ENCODE measurements around the gene HTR4. TPM values are rescaled to one million over a fixed set of nuclear protein-coding genes. Genes with fewer than 3 reads are reported as not detected.

HTR4 gene
- total RNA-seq, 2 donors from 2014 or later: not detected

DNA sequence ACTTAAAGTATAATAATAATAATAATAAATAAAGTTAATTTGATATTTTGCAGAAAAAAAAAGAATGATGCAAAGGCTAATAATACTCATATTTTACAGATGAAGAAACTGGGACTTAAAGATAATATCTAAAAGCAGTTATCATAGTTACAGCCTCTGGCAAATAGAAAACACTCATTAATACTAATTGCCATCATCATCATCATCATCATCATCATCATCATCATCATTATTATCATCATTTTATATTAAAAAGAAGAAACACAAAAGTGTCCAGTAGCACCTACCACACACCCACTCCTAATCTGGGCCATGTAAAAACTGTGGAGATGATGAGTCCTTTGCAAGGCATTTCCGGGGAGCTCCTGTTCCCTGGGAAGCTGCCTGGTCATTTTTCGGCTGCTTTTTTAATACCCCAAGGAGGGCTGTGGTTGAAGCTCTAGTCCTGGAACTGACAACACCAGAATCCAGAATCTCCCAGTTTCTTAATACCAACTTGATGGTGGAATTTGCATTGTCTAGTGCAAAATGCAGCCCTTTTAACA, 70.8 kb downstream of the HTR4 start:
- Mint-ChIP-seq H3K9me3 (peaks cover 0 to 6% of the 10 kb centered on the region in 2 donors), H3K36me3 (no peaks in the 10 kb centered on the region), H3K27ac (no peak overlapping the region)
- DNase-seq (ENCODE audit: low spot score in 2 of 2): no peak
- ATAC-seq: no peak

DNA sequence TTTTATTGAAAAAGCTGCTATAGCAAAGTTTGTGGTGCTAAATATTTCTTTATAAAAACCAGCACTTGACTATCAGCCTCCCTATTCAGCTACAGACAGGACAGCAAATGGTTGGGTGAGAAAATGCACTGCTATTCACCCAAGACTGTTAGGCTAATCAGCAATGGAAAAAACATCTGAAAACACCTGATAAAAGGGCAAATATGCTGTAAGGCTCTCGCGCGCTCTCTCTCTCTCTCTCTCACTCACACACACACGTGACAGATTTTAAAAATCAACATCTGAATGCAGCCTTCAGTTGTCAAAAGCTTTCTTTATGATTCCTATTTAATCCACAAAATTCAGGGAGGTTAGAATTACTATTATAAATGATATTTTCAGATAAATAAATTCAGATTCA, 80.2 kb downstream of the HTR4 start:
- no peaks in the 10 kb centered on the region for H3K9me3 Mint-ChIP-seq
- no peak for ATAC-seq
- H3K36me3 Mint-ChIP-seq: no peaks in the 10 kb centered on the region
- no peak for DNase-seq (ENCODE audit: low spot score in 2 of 2)
- H3K27ac Mint-ChIP-seq: no peak overlapping the region

DNA sequence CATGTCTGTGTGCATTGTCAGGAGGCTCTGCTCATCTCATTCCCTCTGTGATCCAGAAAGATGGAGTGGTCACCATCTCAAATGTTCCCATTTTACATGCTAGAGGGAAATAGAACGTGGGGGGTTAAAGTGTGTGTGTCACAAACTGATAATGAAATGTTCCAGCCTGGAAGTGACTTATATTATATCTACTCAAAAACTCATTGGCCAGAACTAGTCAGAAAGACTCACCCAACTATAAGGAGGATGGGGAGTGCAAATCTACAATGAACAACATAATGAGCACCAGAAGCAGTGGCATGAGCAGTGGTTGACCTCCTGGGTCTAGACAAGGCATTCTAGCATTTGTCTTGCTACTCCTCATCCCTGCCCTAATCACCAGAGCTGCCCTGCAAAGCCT, 81.0 kb downstream of the HTR4 start:
- H3K9me3 Mint-ChIP-seq: no peaks in the 10 kb centered on the region
- H3K27ac Mint-ChIP-seq: no peak overlapping the region
- ATAC-seq: no peak
- no peak for DNase-seq (ENCODE audit: low spot score in 2 of 2)
- no peaks in the 10 kb centered on the region for H3K36me3 Mint-ChIP-seq

DNA sequence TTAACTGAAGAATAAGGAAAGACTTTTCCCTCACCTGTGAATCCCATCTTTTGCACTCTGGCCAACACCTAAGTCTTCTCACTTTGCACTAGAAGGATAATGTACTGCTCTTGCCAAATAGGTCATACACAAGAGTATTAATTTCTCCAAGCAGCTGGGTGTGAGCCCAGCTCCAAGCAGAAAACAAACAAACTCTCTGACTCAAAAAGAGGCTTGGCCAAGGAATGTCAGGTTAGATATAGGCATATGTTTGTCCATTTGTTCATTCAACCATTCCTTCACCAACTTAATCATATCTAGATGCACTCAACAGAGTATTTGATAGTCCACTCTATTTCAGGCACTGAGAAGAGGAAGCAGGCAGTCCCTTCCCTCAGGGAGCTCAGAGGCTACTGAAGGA, 84.4 kb downstream of the HTR4 start:
- H3K27ac Mint-ChIP-seq: no peak overlapping the region
- ATAC-seq (no peak), DNase-seq (ENCODE audit: low spot score in 2 of 2) (no peak)
- no peaks in the 10 kb centered on the region for H3K9me3 Mint-ChIP-seq
- H3K36me3 Mint-ChIP-seq: no peaks in the 10 kb centered on the region

DNA sequence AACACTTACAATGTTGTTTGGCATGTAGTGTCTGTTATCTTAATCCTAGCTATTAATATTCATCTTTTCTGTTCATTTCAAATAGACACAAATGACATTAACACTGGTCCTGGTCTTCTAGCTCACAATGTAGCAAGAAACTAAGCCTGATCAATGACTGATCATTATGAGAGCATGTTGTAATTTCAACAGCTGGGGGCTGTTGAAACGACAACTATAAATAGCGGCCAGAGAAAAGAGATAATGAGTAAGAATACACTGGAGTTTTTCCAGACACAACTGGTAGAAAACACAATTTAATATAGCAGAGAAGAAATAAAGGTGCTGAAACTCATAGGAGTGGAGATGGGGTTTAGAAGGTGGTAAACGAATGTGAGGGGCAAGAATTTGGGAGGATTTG, 89.2 kb downstream of the HTR4 start:
- ATAC-seq (no peak), DNase-seq (ENCODE audit: low spot score in 2 of 2) (no peak)
- H3K27ac Mint-ChIP-seq: no peak overlapping the region
- H3K9me3 Mint-ChIP-seq: no peaks in the 10 kb centered on the region
- no peaks in the 10 kb centered on the region for H3K36me3 Mint-ChIP-seq

DNA sequence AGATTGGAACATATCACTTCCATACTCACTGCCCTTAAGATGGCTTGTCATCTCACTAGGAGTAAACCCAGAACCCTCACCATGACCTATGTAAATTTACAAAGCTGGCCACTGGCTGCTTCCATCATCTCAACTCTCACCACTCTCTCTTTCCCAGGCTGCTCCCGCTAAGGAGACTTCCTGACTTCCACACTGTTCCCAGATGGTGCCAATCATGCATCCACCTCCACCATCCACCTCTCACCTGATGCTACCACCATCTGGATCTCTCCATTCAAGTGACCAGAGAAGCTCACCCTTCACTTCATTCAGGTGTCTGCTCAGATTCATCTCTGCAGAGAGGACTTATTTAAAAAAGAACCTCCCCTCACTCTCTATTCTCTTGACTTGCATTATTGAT, 91.3 kb downstream of the HTR4 start:
- H3K36me3 Mint-ChIP-seq: no peaks in the 10 kb centered on the region
- no peaks in the 10 kb centered on the region for H3K9me3 Mint-ChIP-seq
- ATAC-seq (no peak), DNase-seq (ENCODE audit: low spot score in 2 of 2) (no peak)
- H3K27ac Mint-ChIP-seq: no peak overlapping the region

DNA sequence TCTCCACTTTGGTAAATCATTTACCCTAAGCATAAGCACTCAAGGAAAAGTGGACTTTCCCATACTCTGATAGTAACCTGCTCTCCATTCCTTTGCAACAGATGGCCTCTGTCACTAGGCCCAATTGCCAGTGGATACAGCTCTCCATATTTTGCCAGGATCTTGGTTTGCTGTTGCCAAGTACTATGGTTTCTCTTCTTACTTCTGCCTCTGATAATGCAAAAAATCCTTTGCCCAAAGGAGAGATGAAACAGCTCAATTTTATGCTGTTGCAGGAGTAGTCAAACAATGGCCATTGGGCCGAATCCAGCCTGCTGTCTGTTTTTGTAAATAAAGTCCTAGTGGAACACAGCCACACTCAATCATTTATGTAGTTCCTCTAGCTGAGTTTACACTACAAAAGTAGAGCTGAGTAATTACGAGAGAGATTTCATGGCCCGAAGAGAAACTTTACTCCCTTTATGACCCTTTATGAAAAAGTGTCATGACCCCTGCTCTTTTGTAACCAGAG, 92.5 kb downstream of the HTR4 start:
- ATAC-seq (no peak), DNase-seq (ENCODE audit: low spot score in 2 of 2) (no peak)
- no peaks in the 10 kb centered on the region for H3K36me3 Mint-ChIP-seq
- H3K9me3 Mint-ChIP-seq: no peaks in the 10 kb centered on the region
- no peak overlapping the region for H3K27ac Mint-ChIP-seq

DNA sequence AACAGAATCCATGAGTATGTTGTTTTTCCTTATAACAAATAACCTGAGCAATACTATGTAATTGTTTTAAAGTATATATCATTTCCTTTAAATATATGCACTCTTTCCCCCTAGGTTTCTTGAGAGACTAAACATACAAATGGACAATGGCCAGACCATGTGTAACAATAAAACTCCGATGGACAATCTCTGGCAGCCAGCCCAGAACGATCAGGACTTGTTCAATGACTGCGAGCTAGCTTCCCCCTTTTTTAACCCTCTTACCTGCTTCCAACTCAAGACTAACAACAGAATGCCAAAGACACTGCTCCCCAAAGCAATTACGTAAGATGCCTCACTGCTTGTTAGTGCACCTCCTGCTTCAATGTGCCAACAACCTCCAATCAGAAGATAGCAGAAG, 94.9 kb downstream of the HTR4 start:
- Mint-ChIP-seq H3K9me3 (no peaks in the 10 kb centered on the region), H3K36me3 (no peaks in the 10 kb centered on the region), H3K27ac (no peak overlapping the region)
- no peak for ATAC-seq
- no peak for DNase-seq (ENCODE audit: low spot score in 2 of 2)

DNA sequence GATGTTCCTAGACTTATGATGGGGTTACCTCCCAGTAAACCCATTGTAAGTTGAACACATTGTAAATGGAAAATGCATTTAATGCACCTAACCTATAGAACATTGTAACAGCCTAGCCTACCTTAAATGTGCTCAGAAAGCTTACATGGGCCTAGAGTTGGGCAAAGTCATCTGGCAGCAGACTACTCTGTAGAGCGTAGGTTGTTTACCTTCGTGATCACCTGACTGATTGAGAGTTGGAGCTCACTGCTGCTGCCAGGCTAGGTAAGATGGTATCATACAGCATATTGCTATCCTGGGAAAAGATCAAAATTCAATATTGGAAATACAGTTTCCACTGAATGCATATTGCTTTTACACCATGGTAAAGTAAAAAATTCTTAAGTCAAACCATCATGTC, 95.4 kb downstream of the HTR4 start:
- Mint-ChIP-seq H3K27ac (no peak overlapping the region), H3K36me3 (no peaks in the 10 kb centered on the region), H3K9me3 (no peaks in the 10 kb centered on the region)
- DNase-seq (ENCODE audit: low spot score in 2 of 2) (no peak), ATAC-seq (no peak)

DNA sequence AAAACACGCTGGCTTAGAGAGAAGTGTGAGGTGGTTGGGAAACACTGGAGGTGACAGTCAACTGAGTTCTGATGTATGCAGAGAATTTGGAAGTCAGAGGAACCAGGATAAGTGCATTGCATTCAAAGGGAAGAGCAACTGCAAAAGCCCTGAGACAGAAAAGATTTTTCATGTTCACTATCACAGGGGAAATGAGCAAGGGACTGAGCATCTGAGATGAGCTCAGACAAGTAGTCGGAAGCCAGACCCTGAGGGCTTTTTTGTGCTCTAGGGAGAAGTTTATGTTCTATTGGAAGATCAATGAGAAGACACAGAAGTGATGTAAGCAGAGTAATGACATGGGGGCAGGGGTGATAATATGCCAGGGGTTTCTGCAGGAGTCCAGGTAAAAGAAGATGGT, 97.5 kb downstream of the HTR4 start:
- DNase-seq (ENCODE audit: low spot score in 2 of 2) (no peak), ATAC-seq (no peak)
- Mint-ChIP-seq H3K27ac (no peak overlapping the region), H3K9me3 (no peaks in the 10 kb centered on the region), H3K36me3 (no peaks in the 10 kb centered on the region)

DNA sequence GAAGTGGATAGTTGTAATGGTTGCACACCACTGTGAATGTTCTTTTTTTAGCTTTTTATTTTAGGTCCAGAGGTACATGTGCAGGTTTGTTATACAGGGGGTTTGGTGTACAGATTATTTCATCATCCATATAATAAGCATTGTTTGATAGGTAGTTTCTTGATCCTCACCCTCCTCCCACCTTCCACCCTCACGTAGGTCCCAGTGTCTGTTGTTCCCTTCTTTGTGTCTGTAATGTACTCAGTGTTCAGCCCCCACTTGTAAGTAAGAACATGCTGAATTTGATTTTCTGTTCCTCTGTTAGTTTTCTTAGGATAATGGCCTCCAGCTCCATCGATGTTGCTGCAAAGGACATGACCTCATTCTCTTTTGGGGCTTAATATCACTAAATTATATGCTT, 99.7 kb downstream of the HTR4 start:
- ATAC-seq (no peak), DNase-seq (ENCODE audit: low spot score in 2 of 2) (no peak)
- H3K36me3 Mint-ChIP-seq: no peaks in the 10 kb centered on the region
- H3K9me3 Mint-ChIP-seq: no peaks in the 10 kb centered on the region
- no peak overlapping the region for H3K27ac Mint-ChIP-seq

DNA sequence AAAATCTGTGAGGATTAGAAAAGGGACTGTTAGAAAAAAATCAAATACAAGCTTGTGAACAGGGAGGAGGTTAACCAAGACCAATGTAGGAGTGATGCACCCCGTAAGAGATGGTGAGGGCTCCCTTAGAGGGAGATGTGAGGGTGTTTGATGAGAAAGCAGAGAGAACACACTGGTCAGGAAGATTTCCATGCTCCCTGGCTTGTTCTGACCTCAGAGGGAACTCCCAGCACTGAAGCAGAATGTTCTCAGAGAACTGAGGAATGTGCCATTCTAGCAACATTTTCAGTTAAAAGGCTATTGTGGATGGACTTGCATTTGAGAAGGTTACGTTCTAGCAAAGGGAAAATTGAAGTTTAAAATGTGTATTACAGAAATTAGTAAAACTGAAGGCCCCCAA, 110.6 kb downstream of the HTR4 start:
- no peaks in the 10 kb centered on the region for H3K9me3 Mint-ChIP-seq

DNA sequence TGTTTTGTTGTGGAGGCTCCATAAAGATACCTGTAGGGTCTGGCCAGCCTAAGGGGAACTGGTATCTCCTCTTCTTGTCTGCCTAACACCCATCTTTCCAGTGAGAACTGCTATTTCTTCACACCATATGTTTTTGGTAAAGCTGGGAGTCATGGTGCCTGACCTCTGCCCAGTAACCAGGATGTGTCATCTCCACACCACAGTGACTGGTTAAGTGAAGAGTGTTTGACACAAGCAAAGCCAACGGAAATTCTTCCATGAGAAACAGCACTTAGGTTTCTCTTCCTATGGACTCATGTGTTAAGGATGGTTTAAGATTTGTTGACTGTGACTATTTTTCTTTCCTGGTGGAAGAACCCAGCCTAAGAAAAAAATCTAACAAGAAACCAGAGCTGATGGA, 111.5 kb downstream of the HTR4 start:
- Mint-ChIP-seq H3K9me3 (peaks cover 0 to 4% of the 10 kb centered on the region in 2 donors), H3K27ac (no peak overlapping the region), H3K36me3 (no peaks in the 10 kb centered on the region)
- no peak for DNase-seq (ENCODE audit: low spot score in 2 of 2)
- ATAC-seq: peak in 1 of 2 donors; percentile 14

More for the DNA sequence above, 110.6 kb downstream of the HTR4 start:
- Mint-ChIP-seq H3K27ac (no peak overlapping the region), H3K36me3 (no peaks in the 10 kb centered on the region)
- DNase-seq (ENCODE audit: low spot score in 2 of 2) (no peak), ATAC-seq (no peak)

DNA sequence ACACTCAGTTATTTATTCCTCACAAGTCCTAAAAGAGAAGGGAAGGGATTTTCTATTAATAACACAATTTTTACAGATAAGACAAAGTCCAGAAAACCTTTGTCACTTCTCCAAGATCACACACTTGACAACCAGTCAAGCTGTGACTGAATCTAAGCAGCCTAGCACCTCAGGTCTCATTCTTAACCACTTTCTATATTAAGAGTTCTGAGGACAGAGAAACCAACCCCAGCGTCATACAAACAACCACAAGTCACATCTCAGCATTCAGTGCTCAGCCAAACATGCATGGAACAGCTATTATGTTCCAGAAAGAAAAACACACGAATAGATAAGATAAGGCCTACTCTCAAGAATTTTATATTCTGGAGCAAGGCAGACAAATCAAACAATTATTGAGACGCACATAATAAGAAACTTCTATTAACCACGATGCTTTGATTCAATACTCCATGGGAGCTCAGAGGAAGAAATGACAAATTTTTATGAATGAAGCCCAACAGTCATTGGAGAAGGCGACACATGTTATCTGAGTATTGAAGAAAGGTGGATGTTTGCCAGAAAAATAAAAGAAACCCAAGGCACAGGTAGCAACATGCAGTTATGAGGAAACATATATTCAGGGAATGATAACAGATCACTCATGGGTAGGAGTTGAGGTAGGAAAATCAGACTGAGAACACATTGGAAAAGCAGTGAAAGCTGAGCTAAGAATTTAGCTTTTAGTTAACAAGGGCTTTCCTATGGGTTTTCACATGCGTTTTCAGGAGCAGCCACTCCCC, 113.1 kb downstream of the HTR4 start:
- peaks cover 0 to 4% of the 10 kb centered on the region in 2 donors for H3K9me3 Mint-ChIP-seq
- no peaks in the 10 kb centered on the region for H3K36me3 Mint-ChIP-seq
- no peak for DNase-seq (ENCODE audit: low spot score in 2 of 2)
- H3K27ac Mint-ChIP-seq: no peak overlapping the region
- ATAC-seq: no peak

DNA sequence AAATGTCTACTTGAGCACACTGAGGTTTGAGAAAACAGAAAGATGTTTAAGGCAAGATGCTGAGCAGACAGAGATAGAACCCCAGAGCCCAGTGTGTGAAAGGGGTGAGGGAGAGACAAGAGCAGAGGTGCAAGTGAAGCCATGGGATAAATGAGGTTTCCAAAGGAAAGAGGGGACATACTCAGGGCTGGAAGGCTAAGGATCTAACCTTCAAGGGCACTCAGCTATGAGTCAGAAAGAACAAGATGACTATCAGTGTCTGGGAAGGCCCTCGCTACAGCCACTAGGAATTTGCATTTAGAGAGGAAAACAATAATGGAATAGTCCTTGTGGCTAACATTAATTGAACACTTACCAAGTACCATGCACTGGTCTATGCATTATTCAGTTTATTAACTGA, 113.7 kb downstream of the HTR4 start:
- ATAC-seq (no peak), DNase-seq (ENCODE audit: low spot score in 2 of 2) (no peak)
- Mint-ChIP-seq H3K36me3 (no peaks in the 10 kb centered on the region), H3K27ac (no peak overlapping the region), H3K9me3 (peaks cover 0 to 4% of the 10 kb centered on the region in 2 donors)

DNA sequence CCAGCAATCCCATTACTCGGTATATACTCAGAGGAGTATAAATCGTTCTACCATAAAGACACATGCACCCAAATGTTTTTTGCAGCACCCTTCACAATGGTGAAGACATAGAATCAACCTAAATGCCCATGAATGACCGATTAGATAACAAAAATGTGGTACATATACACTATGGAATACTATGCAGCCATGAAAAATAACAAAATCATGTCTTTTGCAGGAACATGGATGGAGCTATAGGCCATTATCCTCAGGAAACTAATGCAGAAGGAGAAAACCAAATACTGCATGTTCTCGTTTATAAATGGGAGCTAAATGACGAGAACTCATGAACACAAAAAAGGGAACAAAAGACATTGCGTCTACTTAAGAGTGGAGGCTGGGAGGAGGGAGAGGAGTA, 114.5 kb downstream of the HTR4 start:
- DNase-seq (ENCODE audit: low spot score in 2 of 2): no peak
- no peak for ATAC-seq
- Mint-ChIP-seq H3K9me3 (peaks cover 0 to 4% of the 10 kb centered on the region in 2 donors), H3K36me3 (no peaks in the 10 kb centered on the region), H3K27ac (no peak overlapping the region)

DNA sequence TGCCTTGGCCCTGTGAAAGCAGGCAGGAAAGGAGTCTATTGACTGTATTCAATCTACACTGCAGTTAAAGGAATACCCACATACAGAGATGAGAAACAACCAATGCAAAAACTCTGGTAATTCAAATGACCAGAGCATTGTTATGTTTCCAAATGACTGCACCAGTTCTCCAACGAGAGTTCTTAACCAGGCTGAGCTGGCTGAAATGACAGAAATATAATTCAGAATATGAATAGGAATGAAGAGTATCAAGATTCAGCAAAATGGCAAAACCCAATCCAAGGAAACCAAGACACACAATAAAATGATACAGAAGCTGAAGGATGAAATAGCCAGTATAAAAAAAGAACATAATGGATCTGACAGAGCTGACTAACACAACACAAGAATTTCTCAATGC, 119.1 kb downstream of the HTR4 start:
- Mint-ChIP-seq H3K9me3 (peaks cover 5 to 8% of the 10 kb centered on the region in 2 donors), H3K36me3 (peaks cover 0 to 3% of the 10 kb centered on the region in 2 donors), H3K27ac (no peak overlapping the region)
- no peak for DNase-seq (ENCODE audit: low spot score in 2 of 2)
- no peak for ATAC-seq
